Mammary epithelial cell (primary cell): ENCODE results near the gene FAM47E.

ENCODE experiments used
- CTCF ChIP-seq, 2 donors: IDR thresholded peaks in 1 of 2; conservative IDR thresholded peaks in 1 of 2; 2 replicates each; pipeline ENCODE4 v1.5.1; 2011 to 2012; ENCODE audit warnings: inconsistent platforms in 2 of 2, low read length in 2 of 2, mild to moderate bottlenecking in 2 of 2, control low read depth in 1 of 2, low read depth in 1 of 2; ENCODE audit not compliant: insufficient read depth in 1 of 2; ENCODE audit errors: extremely low read depth in 1 of 2
- EZH2 ChIP-seq: IDR thresholded peaks from 2 replicates; pipeline ENCODE4 v1.6.1; 2012; ENCODE audit warnings: low read length, inconsistent platforms, borderline replicate concordance

- TF ChIP-seq CTCF (conservative IDR thresholded peaks at IDR 0.05 in 1 of 2, IDR thresholded peaks at IDR 0.05 in 1 of 2; ENCODE audit: extremely low read depth in 1 of 2, insufficient read depth in 1 of 2, low read depth in 1 of 2, low read length in 2 of 2) (no peak), EZH2 (no peak)
Observed at GRCh38 chr4:76277667-76278066, 26.1 kb downstream of the FAM47E start.
